Activated CD8-positive, alpha-beta T cell treated with anti-CD3 and anti-CD28 coated beads for 36 hours (primary cell): ENCODE measurements around the gene GPR55. TPM values are rescaled to one million over a fixed set of nuclear protein-coding genes. Genes with fewer than 3 reads are reported as not detected.
A peak's percentile ranks its signal among the peaks of the same experiment; 100 is the strongest.

ENCODE experiments used
- ATAC-seq: fragments of 200-7000 bp; cut with Tn5 transposase; one replicate; pipeline ENCODE4 v1.10.0; 2021; ENCODE audit warnings: mild to moderate bottlenecking, moderate library complexity
- CTCF ChIA-PET: fragments of 350-600 bp; sonication (Branson Sonifier 250); formaldehyde crosslinking; loops from one replicate; lab custom pipeline; 2021; ENCODE audit warnings: antibody characterized with exemption; lab: Charles Lee
- POLR2A ChIA-PET: fragments of 350-600 bp; sonication (Branson Sonifier 250); formaldehyde crosslinking; loops from one replicate; lab custom pipeline; 2021; ENCODE audit warnings: antibody characterized with exemption; lab: Charles Lee
- DNase-seq: peaks from one replicate; pipeline ENCODE4 v3.0.0-alpha.2; 2020
- H3K27ac Mint-ChIP-seq: one replicate; pipeline ENCODE4 v1.8.0; 2021; ENCODE audit warnings: mild to moderate bottlenecking, mixed read lengths
- H3K27me3 Mint-ChIP-seq: one replicate; pipeline ENCODE4 v1.8.0; 2021; ENCODE audit warnings: mixed read lengths
- H3K36me3 Mint-ChIP-seq: one replicate; pipeline ENCODE4 v1.8.0; 2021; ENCODE audit warnings: low read depth, mixed read lengths
- H3K4me1 Mint-ChIP-seq: one replicate; pipeline ENCODE4 v1.8.0; 2021; ENCODE audit warnings: low read depth, mixed read lengths
- H3K4me3 Mint-ChIP-seq: one replicate; pipeline ENCODE4 v1.8.0; 2021; ENCODE audit warnings: mild to moderate bottlenecking, moderate library complexity, mixed read lengths
- H3K9me3 Mint-ChIP-seq: one replicate; pipeline ENCODE4 v1.8.0; 2021; ENCODE audit warnings: mixed read lengths
- CTCF ChIP-seq: fragments of 200-600 bp; IDR thresholded peaks from one replicate; pipeline ENCODE4 v1.8.0; 2022; ENCODE audit warnings: antibody characterized with exemption, mild to moderate bottlenecking
- intact Hi-C: fragments of 100-400 bp; cut with micrococcal nuclease; formaldehyde crosslinking; loops from one replicate; pipeline ENCODE4 v1.10.0; 2022
- total RNA-seq, 2 experiments: library from RNA; stranded (reverse); gene quantifications; one replicate each; pipeline ENCODE4 v1.2.3, GENCODE V29; 2021

GPR55 gene
- total RNA-seq, 2 experiments from 2014 or later = 5.0 to 5.3 TPM

- ATAC-seq (no peak), DNase-seq (no peak)
- Mint-ChIP-seq H3K27me3 (no peaks in the 10 kb centered on the region), H3K36me3 (peaks cover 17% of the 10 kb centered on the region), H3K4me1 (peaks cover 62% of the 10 kb centered on the region), H3K27ac (no peak overlapping the region), H3K4me3 (no peak overlapping the region), H3K9me3 (no peaks in the 10 kb centered on the region)
- POLR2A ChIA-PET = no interaction called here
- no peak for TF ChIP-seq CTCF
- intact Hi-C loops = no loop called here
- CTCF ChIA-PET = interaction anchor here (1.9 to 2.1 kb wide), 3 partner anchors 8 to 51 kb away, joined by 8 to 15 read pairs (median 8); no protein-coding TSS in a partner anchor
Observed at GRCh38 chr2:230874876-230875275, 50.2 kb downstream of the GPR55 start.

- peaks cover 16% of the 10 kb centered on the region for H3K36me3 Mint-ChIP-seq
- ChIA-PET POLR2A (no interaction called here), CTCF (interaction anchor here (2.1 to 2.2 kb wide), 2 partner anchors 50 to 52 kb away, joined by 8 to 9 read pairs; no protein-coding TSS in a partner anchor)
- no peak overlapping the region for H3K4me3 Mint-ChIP-seq
- peaks cover 64% of the 10 kb centered on the region for H3K4me1 Mint-ChIP-seq
- no peaks in the 10 kb centered on the region for H3K9me3 Mint-ChIP-seq
- TF ChIP-seq CTCF = no peak
- ATAC-seq = no peak
- H3K27me3 Mint-ChIP-seq = no peaks in the 10 kb centered on the region
- DNase-seq = no peak
- intact Hi-C loops = no loop called here
- peak overlapping the region; percentile 1 for H3K27ac Mint-ChIP-seq
Observed at GRCh38 chr2:230874456-230874855, 50.6 kb downstream of the GPR55 start.

GRCh38 chr2:230873661-230874401 is 51.2 kb downstream of the GPR55 start:
- POLR2A ChIA-PET = interaction anchor here (0.8 to 1.4 kb wide), 2 partner anchors 9 to 70 kb away, joined by 3 to 5 read pairs; partner anchors contain the start of gene ITM2C
- peak; percentile 56 for DNase-seq

GRCh38 chr2:230872968-230873660 is 51.9 kb downstream of the GPR55 start:
- DNase-seq (peak; percentile 34), ATAC-seq (no peak)
- Mint-ChIP-seq H3K9me3 (no peaks in the 10 kb centered on the region), H3K4me1 (peaks cover 57% of the 10 kb centered on the region), H3K27ac (no peak overlapping the region), H3K4me3 (no peak overlapping the region), H3K36me3 (peaks cover 10% of the 10 kb centered on the region), H3K27me3 (no peaks in the 10 kb centered on the region)
- intact Hi-C loops = no loop called here
- no peak for TF ChIP-seq CTCF
- CTCF ChIA-PET = interaction anchor here (0.6 to 2.2 kb wide), 7 partner anchors 11 to 180 kb away, joined by 3 to 9 read pairs (median 4); no protein-coding TSS in a partner anchor
- POLR2A ChIA-PET = interaction anchor here (0.8 to 1.5 kb wide), 5 partner anchors 9 to 71 kb away, joined by 3 to 5 read pairs (median 4); partner anchors contain the start of gene ITM2C

More at GRCh38 chr2:230873661-230874401, 51.2 kb downstream of the GPR55 start:
- H3K9me3 Mint-ChIP-seq = no peaks in the 10 kb centered on the region
- no peaks in the 10 kb centered on the region for H3K27me3 Mint-ChIP-seq
- no peak for TF ChIP-seq CTCF
- no peak overlapping the region for H3K4me3 Mint-ChIP-seq
- H3K27ac Mint-ChIP-seq = peak overlapping the region; percentile 20
- peaks cover 10% of the 10 kb centered on the region for H3K36me3 Mint-ChIP-seq
- intact Hi-C loops = no loop called here
- CTCF ChIA-PET = interaction anchor here (1.3 to 2.2 kb wide), 5 partner anchors 10 to 114 kb away, joined by 4 to 9 read pairs (median 5); no protein-coding TSS in a partner anchor
- ATAC-seq = peak; percentile 38
- peaks cover 63% of the 10 kb centered on the region for H3K4me1 Mint-ChIP-seq
